H9 (cell line): ENCODE measurements around the gene FLNC. TPM values are rescaled to one million over a fixed set of nuclear protein-coding genes. Genes with fewer than 3 reads are reported as not detected.

ENCODE experiments used
- DNase-seq: peaks from one replicate; pipeline ENCODE4 v3.0.0-alpha.2; 2017
- H2AFZ ChIP-seq: one replicate; pipeline ENCODE4 v1.6.1; 2013; ENCODE audit warnings: mild to moderate bottlenecking, low read length, control low read depth, moderate library complexity
- H2AK5ac ChIP-seq: 2 replicates; pipeline ENCODE4 v1.6.1; 2013; ENCODE audit warnings: low read length, control low read depth, mixed read lengths; ENCODE audit not compliant: insufficient read length
- H2BK120ac ChIP-seq: one replicate; pipeline ENCODE4 v1.6.1; 2013; ENCODE audit warnings: low read depth, mild to moderate bottlenecking, low read length, control low read depth, inconsistent platforms; ENCODE audit not compliant: poor library complexity, severe bottlenecking
- H2BK12ac ChIP-seq: 2 replicates; pipeline ENCODE4 v1.6.1; 2013; ENCODE audit warnings: low read length, control low read depth, mixed read lengths, low read depth; ENCODE audit not compliant: insufficient read length
- H2BK15ac ChIP-seq: 2 replicates; pipeline ENCODE4 v1.6.1; 2013; ENCODE audit warnings: low read depth, low read length, control low read depth
- H2BK20ac ChIP-seq: one replicate; pipeline ENCODE4 v1.6.1; 2013; ENCODE audit warnings: low read depth, mild to moderate bottlenecking, low read length, control low read depth, inconsistent platforms; ENCODE audit not compliant: poor library complexity, severe bottlenecking
- H2BK5ac ChIP-seq: 2 replicates; pipeline ENCODE4 v1.6.1; 2013; ENCODE audit warnings: low read length, control low read depth, mixed read lengths; ENCODE audit not compliant: insufficient read length
- H3K14ac ChIP-seq: 2 replicates; pipeline ENCODE4 v1.6.1; 2013; ENCODE audit warnings: low read length, control low read depth; ENCODE audit not compliant: insufficient read depth
- H3K18ac ChIP-seq: 2 replicates; pipeline ENCODE4 v1.6.1; 2013; ENCODE audit warnings: low read depth, mild to moderate bottlenecking, mixed read lengths, low read length, control low read depth; ENCODE audit not compliant: insufficient read length
- H3K23ac ChIP-seq: 2 replicates; pipeline ENCODE4 v1.6.1; 2013; ENCODE audit warnings: low read length, control low read depth, mixed read lengths, low read depth; ENCODE audit not compliant: insufficient read length
- H3K23me2 ChIP-seq: 2 replicates; pipeline ENCODE4 v1.6.1; 2013; ENCODE audit warnings: low read depth, mild to moderate bottlenecking, mixed read lengths, low read length, control low read depth; ENCODE audit not compliant: insufficient read length, poor library complexity, severe bottlenecking
- H3K27ac ChIP-seq: 2 replicates; pipeline ENCODE4 v1.5.1; 2013; ENCODE audit warnings: low read length, control low read depth, mixed read lengths, low read depth; ENCODE audit not compliant: insufficient read length
- H3K27me3 ChIP-seq: 2 replicates; pipeline ENCODE4 v1.6.1; 2013; ENCODE audit warnings: low read length, control low read depth, inconsistent platforms; ENCODE audit not compliant: insufficient read depth
- H3K4ac ChIP-seq: 2 replicates; pipeline ENCODE4 v1.6.1; 2013; ENCODE audit warnings: low read depth, mild to moderate bottlenecking, control low read depth, inconsistent platforms, low read length, moderate library complexity
- H3K4me1 ChIP-seq: 2 replicates; pipeline ENCODE4 v1.6.1; 2013; ENCODE audit warnings: low read length, control low read depth, inconsistent platforms; ENCODE audit not compliant: insufficient read depth
- H3K4me2 ChIP-seq: 2 replicates; pipeline ENCODE4 v1.6.1; 2013; ENCODE audit warnings: low read length, control low read depth, mixed read lengths; ENCODE audit not compliant: insufficient read length, insufficient read depth
- H3K56ac ChIP-seq: 2 replicates; pipeline ENCODE4 v1.6.1; 2013; ENCODE audit warnings: low read depth, mild to moderate bottlenecking, mixed read lengths, low read length, control low read depth; ENCODE audit not compliant: insufficient read length
- H3K79me1 ChIP-seq: 2 replicates; pipeline ENCODE4 v1.6.1; 2013; ENCODE audit warnings: low read depth, mild to moderate bottlenecking, moderate library complexity, low read length, control low read depth, inconsistent platforms; ENCODE audit not compliant: insufficient read depth, poor library complexity, severe bottlenecking
- H3K79me2 ChIP-seq: 2 replicates; pipeline ENCODE4 v1.6.1; 2013; ENCODE audit warnings: low read length, control low read depth, inconsistent platforms; ENCODE audit not compliant: insufficient read depth
- H3K9ac ChIP-seq: 2 replicates; pipeline ENCODE4 v1.6.1; 2013; ENCODE audit warnings: low read length, control low read depth, mixed read lengths; ENCODE audit not compliant: insufficient read length; ENCODE audit errors: extremely low read depth
- H3K9me3 ChIP-seq: one replicate; pipeline ENCODE4 v1.6.1; 2013; ENCODE audit warnings: low read depth, low read length, inconsistent platforms; ENCODE audit not compliant: control insufficient read depth
- H3T11ph ChIP-seq: one replicate; pipeline ENCODE4 v1.6.1; 2013; ENCODE audit warnings: mild to moderate bottlenecking, low read length, control low read depth, inconsistent platforms
- H4K20me1 ChIP-seq: one replicate; pipeline ENCODE4 v1.6.1; 2013; ENCODE audit not compliant: control insufficient read depth, insufficient read length, insufficient read depth
- H4K5ac ChIP-seq: 2 replicates; pipeline ENCODE4 v1.6.1; 2013; ENCODE audit warnings: low read depth, mild to moderate bottlenecking, mixed read lengths, low read length, control low read depth; ENCODE audit not compliant: insufficient read length
- H4K8ac ChIP-seq: replicated peaks from 2 replicates; pipeline ENCODE4 v1.6.1; 2013; ENCODE audit warnings: low read length, control low read depth, mixed read lengths, low read depth; ENCODE audit not compliant: insufficient read length
- H4K91ac ChIP-seq: 2 replicates; pipeline ENCODE4 v1.6.1; 2013; ENCODE audit warnings: low read depth, mild to moderate bottlenecking, moderate library complexity, mixed read lengths, low read length, control low read depth; ENCODE audit not compliant: insufficient read length
- H3K27ac Mint-ChIP-seq, 3 experiments: 2 replicates in 2 of 3; 3 replicates in 1 of 3; pipeline ENCODE4 v1.8.0; 2020 to 2021; ENCODE audit warnings: mixed read lengths in 3 of 3, mild to moderate bottlenecking in 1 of 3, moderate library complexity in 1 of 3
- H3K27me3 Mint-ChIP-seq: 2 replicates; pipeline ENCODE4 v1.8.0; 2021; ENCODE audit warnings: low read depth, mild to moderate bottlenecking, moderate library complexity, mixed read lengths
- H3K36me3 Mint-ChIP-seq, 3 experiments: 2 replicates in 2 of 3; 3 replicates in 1 of 3; pipeline ENCODE4 v1.8.0; 2020 to 2021; ENCODE audit warnings: low read depth in 3 of 3, mixed read lengths in 3 of 3; ENCODE audit not compliant: insufficient read depth in 1 of 3
- H3K4me1 Mint-ChIP-seq, 2 experiments: 2 replicates each; pipeline ENCODE4 v1.8.0; 2020; ENCODE audit warnings: mixed read lengths in 2 of 2
- H3K4me3 Mint-ChIP-seq, 2 experiments: 2 replicates in 1 of 2; 3 replicates in 1 of 2; pipeline ENCODE4 v1.8.0; 2020 to 2021; ENCODE audit warnings: mild to moderate bottlenecking in 2 of 2, mixed read lengths in 2 of 2, moderate library complexity in 1 of 2
- H3K9me3 Mint-ChIP-seq, 2 experiments: 2 replicates in 1 of 2; 3 replicates in 1 of 2; pipeline ENCODE4 v1.8.0; 2020; ENCODE audit warnings: mild to moderate bottlenecking in 2 of 2, mixed read lengths in 2 of 2, moderate library complexity in 1 of 2
- WGBS: extraction: QIAGEN DNeasy Blood & Tissue Kit; methylation state at CpG from one replicate; pipeline ENCODE4 v1.1.7; 2013; ENCODE audit warnings: missing lambda C conversion rate, low lambda C conversion rate, mixed read lengths; ENCODE audit not compliant: insufficient read length; ENCODE audit errors: extremely low coverage; 5-methylcytosine and 5-hydroxymethylcytosine counted together
- total RNA-seq: library from RNA; stranded (reverse); gene quantifications from 2 replicates; pipeline ENCODE4 v1.2.1, GENCODE V29; 2021
- TF ChIP-seq, protein P1 (sequence below): fragments of 200-600 bp; sonication (generic); conservative IDR thresholded peaks from 3 replicates; pipeline ENCODE4 v1.8.0; 2021; ENCODE audit warnings: antibody characterized with exemption, mild to moderate bottlenecking

FLNC gene
- total RNA-seq, 1 experiment from 2014 or later, result 12.2 TPM

DNA sequence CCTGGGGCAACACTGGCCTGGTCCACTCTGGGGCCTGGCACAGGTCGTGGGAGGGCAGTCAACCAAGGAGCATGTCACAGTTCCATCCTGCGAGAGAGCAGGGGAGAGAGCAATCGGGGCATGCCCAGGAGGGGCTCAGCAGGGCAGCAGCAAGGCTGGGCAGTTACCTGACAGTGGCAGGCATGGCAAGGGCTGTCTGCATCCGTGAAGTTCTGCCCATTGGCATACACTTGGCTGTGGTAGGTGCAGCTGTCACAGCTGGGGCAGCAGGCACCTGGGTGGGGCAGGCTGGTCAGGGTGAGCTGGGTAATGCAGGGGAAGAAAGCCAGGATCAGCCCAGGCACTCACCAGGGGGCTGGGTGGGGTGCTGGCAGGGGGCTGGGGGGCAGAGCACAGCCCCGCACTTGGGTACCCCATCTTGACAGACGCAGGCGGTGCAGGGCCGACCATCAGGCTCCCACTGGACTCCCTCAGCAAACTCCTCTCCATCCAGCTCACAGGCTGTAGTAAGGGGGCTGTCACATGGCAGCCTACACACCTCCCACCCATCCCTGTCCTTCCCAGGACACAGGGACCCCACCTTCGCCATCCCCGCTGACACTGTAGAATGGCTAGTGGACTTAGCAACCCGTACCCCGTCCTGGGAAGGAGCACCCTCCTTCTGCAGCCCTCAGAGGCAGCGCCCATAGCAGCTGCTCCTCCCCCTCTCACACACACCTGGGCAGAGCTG, 62.5 kb downstream of the FLNC start:
- H3K4me1 Mint-ChIP-seq, result peaks cover 3 to 5% of the 10 kb centered on the region in 2 experiments; a peak in 2 of 4 replicates
- Histone ChIP-seq H3K23me2 (peaks cover 9% of the 10 kb centered on the region), H2AFZ (no peak overlapping the region), H3K4me1 (no peaks in the 10 kb centered on the region), H3K79me1 (no peaks in the 10 kb centered on the region), H3K9me3 (no peaks in the 10 kb centered on the region), H3K23ac (no peak overlapping the region), H3K79me2 (no peaks in the 10 kb centered on the region), H2BK15ac (no peak overlapping the region), H4K20me1 (no peaks in the 10 kb centered on the region), H2BK120ac (no peak overlapping the region), H3T11ph (no peak overlapping the region), H3K9ac (no peak overlapping the region), H3K4ac (no peak overlapping the region), H2AK5ac (no peak overlapping the region), H2BK20ac (no peak overlapping the region), H3K27me3 (no peaks in the 10 kb centered on the region), H2BK5ac (no peak overlapping the region), H2BK12ac (no peak overlapping the region), H4K5ac (no peak overlapping the region), H3K4me2 (no peak overlapping the region), H4K8ac (no peak overlapping the region), H3K27ac (no peak overlapping the region), H4K91ac (no peak overlapping the region), H3K14ac (no peak overlapping the region; the same call in 1 of the 2 replicates), H3K18ac (no peak overlapping the region), H3K56ac (no peak overlapping the region)
- no peak for DNase-seq
- H3K27me3 Mint-ChIP-seq, result peaks cover 11% of the 10 kb centered on the region
- TF ChIP-seq, protein P1, sequence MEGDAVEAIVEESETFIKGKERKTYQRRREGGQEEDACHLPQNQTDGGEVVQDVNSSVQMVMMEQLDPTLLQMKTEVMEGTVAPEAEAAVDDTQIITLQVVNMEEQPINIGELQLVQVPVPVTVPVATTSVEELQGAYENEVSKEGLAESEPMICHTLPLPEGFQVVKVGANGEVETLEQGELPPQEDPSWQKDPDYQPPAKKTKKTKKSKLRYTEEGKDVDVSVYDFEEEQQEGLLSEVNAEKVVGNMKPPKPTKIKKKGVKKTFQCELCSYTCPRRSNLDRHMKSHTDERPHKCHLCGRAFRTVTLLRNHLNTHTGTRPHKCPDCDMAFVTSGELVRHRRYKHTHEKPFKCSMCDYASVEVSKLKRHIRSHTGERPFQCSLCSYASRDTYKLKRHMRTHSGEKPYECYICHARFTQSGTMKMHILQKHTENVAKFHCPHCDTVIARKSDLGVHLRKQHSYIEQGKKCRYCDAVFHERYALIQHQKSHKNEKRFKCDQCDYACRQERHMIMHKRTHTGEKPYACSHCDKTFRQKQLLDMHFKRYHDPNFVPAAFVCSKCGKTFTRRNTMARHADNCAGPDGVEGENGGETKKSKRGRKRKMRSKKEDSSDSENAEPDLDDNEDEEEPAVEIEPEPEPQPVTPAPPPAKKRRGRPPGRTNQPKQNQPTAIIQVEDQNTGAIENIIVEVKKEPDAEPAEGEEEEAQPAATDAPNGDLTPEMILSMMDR, result no peak
- H3K4me3 Mint-ChIP-seq, result no peak overlapping the region
- H3K36me3 Mint-ChIP-seq, result peaks cover 0 to 2% (median 0%) of the 10 kb centered on the region in 3 experiments; a peak in 2 of 7 replicates
- no peaks in the 10 kb centered on the region for H3K9me3 Mint-ChIP-seq
- H3K27ac Mint-ChIP-seq, result no peak overlapping the region; a peak in 1 of 7 replicates
- no CpG with 5 or more reads among the region's 13 CpGs for WGBS
